Stimulated activated CD8-positive, alpha-beta memory T cell treated with anti-CD3 and anti-CD28 coated beads, Interleukin-12 subunit alpha, Interleukin-12 subunit beta, amount 100 ng/mL, for 1 hour (primary cell): Measurements from ENCODE around the gene TASL.
"Not testable (repeated sequence)": the region's sequence is repeated elsewhere in the genome, so short reads cannot be mapped to it uniquely, and the experiment has no call there.

Experiments
- DNase-seq: peaks from one replicate; pipeline ENCODE4 v3.0.0-alpha.2; 2020; ENCODE audit warnings: low read depth

The TASL gene

DNA sequence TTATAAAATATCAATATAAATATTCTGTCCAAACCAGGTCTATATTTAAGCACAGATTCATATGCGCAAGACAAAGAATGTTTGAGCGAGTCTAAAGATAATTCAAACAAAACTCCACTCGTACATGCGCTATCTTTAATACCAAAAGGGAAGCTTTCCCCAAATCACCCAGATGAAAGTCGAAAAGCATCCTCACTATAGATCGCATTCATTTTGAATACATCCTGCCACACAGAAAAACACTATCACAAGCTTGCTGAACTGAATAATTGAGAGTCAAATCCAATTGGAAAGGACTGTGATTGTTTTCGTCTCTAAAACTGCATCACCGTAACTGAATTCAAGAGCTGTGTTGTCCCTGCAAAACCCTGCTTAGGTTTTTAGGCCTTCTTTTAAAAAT lies 685 bp downstream of the TASL start:
- no peak for DNase-seq

DNA sequence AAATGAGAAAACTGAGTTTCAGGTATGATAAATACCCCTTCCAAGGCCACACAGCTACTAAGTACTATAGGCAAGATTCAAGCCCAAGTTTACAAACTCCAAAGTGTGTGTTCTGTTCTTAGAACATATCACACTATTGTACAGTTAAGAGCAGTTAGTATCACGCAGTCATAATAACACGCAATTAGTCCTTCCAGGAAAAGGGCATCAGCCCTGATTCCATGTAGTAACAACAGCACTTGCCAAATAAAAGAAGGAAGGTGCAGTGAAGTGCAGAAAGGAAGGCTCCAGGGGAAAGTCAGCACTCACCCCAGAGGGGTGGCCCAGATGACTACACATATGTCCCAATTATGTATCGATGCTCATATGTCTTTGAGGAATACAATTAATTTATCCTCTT lies 4.4 kb downstream of the TASL start:
- no peak for DNase-seq

DNA sequence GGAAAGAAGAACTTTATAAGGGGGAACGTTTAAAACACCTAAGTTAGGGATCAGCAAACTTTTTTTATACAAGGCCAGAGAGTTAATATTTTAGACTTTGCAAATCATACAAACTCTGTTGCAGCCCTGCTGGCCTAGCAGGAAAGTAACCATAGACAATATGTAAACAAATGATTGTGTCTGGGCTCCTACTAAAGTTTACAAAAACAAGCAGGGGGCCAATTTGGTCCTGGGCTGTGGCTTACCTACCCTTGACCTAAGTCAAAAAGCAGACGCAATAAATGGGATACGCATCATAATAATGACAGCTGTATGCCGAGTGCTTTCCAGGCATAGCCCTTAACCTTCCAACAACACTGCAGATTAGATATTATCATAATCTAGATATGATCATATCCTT lies 4.9 kb downstream of the TASL start:
- DNase-seq, result no peak

- no peak for DNase-seq
These were observed 5.6 kb downstream of the TASL start for GRCh38 chrX:30572004-30572403.

DNA sequence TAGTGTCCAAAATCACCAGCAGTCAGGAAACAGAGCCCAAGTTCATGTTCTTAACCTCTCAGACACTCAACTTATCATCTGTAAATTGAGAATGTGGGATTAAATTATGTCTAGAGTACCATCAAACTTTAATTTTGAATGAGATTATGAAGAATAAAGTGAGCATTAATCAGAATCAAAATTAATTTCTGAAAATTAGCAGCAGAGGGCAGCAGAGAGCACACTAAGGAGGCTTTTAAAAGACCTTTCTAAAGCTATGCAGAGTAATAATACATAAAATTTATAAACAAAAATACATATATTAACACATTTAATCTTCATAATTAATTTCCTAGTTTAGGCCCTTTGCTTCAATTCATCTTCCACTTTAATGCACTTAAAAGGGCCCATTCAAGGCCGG lies 7.1 kb downstream of the TASL start:
- no peak for DNase-seq

DNA sequence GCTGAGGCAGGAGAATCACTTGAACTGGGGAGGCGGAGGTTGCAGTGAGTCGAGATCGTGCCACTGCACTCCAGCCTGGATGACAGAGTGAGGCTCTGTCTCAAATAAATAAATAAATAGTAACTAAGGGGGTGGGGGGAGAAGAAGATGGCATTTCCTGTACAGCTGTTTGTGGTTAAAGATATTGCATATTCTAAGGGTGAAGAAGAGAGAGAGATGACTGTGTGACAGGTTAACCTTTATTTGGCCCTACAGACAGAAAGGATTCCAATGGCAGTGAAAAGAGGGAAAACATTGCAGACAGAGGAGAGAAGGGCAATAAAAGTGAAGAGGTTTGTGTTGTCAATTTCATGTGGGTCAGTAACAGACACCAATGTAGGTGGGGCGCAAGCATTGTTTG lies 9.4 kb downstream of the TASL start:
- no peak for DNase-seq

DNA sequence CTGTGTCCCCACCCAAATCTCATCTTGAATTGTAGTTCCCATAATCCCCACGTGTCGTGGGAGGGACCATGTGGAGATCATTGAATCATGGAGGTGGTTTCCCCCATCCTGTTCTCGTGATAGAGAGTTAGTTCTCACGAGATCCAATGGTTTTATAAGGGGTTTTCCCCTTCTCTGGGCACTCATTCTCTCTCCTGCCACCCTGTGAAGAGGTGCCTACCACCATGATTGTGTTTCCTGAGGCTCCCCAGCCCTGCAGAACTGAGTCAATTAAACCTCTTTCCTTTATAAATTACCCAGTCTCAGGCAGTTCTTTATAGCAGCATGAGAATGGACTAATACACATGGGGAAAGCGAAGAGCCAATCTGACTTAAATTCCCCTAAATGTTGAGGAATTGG lies 14.5 kb downstream of the TASL start:
- DNase-seq, result not testable (repeated sequence)

GRCh38 chrX:30561191-30561590 lies 16.4 kb downstream of the TASL start:
- no peak for DNase-seq

GRCh38 chrX:30538271-30538670 lies 39.3 kb downstream of the TASL start:
- DNase-seq, result no peak

DNA sequence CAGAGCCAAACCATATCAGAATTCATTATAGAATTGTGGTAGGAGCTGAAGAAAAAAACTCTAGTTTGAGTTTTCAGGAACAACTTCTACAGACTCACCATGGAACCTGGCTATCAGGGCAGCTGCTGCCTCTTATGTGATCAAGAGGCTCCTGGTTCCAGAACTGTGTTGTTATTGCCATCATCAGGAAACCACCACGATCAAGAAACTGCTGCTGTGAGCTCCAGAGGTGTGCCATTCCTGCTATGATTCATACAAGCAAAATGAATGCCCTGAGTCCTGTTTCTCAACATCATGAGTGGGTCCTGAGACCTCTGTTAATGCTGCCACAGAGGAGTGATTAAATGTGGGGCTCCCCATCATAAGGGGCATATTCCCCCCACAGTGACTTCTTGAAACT lies 43.7 kb downstream of the TASL start:
- no peak for DNase-seq

DNA sequence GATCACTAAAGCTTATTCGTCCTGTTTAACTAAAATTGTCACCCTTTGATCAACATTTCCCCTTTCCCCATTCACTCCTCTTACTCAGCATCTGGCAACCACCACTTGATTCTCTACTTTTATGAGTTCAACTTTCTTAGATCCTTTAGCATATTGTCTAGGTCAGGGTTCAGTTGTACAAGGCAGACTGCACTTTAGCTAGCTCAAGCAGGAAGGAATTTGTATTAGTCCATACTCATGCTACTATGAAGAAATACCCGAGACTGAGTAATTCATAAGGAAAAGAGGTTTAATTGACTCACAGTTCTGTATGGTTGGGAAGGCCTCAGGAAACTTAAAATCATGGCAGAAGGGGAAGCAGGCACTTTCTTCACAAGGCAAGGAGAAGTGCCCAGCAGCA lies 44.3 kb downstream of the TASL start:
- DNase-seq, result no peak

DNA sequence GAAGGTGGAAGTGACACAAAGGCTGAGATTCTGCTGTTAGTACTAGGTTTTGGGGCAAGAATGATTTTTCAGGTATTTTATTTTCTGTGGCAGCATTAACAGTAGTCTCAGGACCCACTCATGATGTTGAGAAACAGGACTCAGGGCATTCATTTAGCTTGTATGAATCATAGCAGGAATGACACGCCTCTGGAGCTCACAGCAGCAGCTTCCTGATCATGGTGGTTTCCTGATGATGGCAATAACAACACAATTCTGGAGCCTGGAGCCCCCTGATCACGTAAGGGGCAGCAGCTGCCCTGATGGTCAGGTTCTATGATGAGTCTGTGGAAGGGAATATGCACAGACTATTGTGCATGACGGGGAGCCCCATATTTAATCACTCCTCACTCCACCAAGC lies 47.0 kb downstream of the TASL start:
- no peak for DNase-seq

GRCh38 chrX:30525732-30526131 lies 51.8 kb downstream of the TASL start:
- DNase-seq, result no peak

DNA sequence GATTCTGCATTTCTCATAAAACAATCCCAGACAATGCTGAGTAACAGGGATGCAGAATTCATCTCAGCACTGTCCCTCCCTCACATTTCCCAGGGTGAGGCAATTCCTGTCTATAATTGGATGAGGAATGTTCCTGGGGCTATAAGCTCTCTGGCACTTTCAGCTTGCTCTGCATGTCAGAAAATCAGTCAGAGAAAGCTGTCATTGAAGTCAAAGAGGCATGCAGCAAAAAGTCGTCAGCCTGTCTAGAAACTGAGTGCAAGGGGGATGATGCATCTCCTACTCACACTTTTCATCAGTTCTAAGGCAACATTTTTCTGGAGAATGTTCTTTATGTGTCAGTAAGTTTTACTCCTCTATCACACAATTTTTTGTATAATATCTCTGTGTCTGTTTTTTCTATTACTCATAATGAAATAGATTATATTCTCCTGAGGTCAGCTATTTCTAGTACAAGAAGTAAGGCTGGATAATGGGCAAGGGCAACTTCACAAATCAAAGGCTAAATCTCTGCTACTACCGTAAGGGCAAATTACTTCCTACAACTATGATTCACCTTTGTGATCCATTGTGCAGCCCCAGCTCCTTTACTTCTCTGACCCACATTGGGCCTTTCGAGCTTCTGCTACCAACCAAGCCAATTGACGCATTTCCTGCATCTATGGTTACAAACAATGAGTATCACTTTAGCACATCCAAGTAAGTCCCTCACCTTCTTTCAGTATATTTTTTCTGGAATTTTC lies 56.0 kb downstream of the TASL start:
- no peak for DNase-seq

DNA sequence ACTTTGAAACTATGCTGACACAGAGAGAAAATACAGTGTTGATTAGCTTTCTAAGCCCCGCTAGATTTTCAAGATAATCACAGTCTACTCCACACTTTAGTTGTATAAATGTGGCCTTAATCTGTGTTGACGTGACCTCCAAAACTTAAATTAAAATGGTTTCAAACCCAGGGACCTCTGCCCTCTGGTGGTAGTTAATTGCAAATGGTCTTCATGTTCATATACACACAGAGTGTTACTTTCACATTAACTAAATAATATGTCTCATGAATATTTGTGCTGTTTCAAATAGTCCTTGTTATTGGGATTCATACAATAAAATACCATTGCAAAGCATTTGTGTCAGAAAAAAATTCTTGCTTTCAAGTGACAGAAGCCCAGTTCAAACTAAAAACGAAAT lies 64.3 kb downstream of the TASL start:
- no peak for DNase-seq
